CD14-positive monocyte (primary cell): ENCODE data around the gene SZRD1. TPM values are rescaled to one million over a fixed set of nuclear protein-coding genes. Genes with fewer than 3 reads are reported as not detected.
"Not testable (repeated sequence)": the region's sequence is repeated elsewhere in the genome, so short reads cannot be mapped to it uniquely, and the experiment has no call there.

ENCODE experiments used
- DNase-seq, 3 donors: peaks; one replicate each; pipeline ENCODE4 v3.0.0-alpha.2; 2011 to 2022
- H2AFZ ChIP-seq: 2 replicates; pipeline ENCODE4 v1.6.0; 2012; ENCODE audit warnings: mild to moderate bottlenecking, low read depth, low read length, inconsistent platforms; ENCODE audit not compliant: insufficient read depth, poor library complexity, severe bottlenecking
- H3K27ac ChIP-seq, 2 donors: 1 replicate in 1 of 2; 2 replicates in 1 of 2; pipeline ENCODE4 v1.5.1; 2012 to 2013; ENCODE audit warnings: low read length in 2 of 2, control low read depth in 1 of 2, inconsistent platforms in 1 of 2, low read depth in 1 of 2, mild to moderate bottlenecking in 1 of 2
- H3K27me3 ChIP-seq, 2 donors: one replicate each; pipeline versions ENCODE4 v1.6.0 to v1.6.1; 2011 to 2013; ENCODE audit warnings: low read length in 2 of 2; ENCODE audit not compliant: control insufficient read depth in 2 of 2, insufficient read depth in 2 of 2
- H3K36me3 ChIP-seq, 2 donors: replicated peaks in 1 of 2; 1 replicate in 1 of 2; 2 replicates in 1 of 2; pipeline versions ENCODE4 v1.5.1 to v1.6.1; 2012 to 2013; ENCODE audit warnings: low read length in 2 of 2, control low read depth in 1 of 2, inconsistent platforms in 1 of 2, mild to moderate bottlenecking in 1 of 2; ENCODE audit not compliant: insufficient read depth in 2 of 2, control insufficient read depth in 1 of 2
- H3K4me1 ChIP-seq, 2 donors: 1 replicate in 1 of 2; 2 replicates in 1 of 2; pipeline versions ENCODE4 v1.5.1 to v1.6.1; 2012 to 2013; ENCODE audit warnings: low read length in 2 of 2, control low read depth in 1 of 2, inconsistent platforms in 1 of 2, mild to moderate bottlenecking in 1 of 2, moderate library complexity in 1 of 2; ENCODE audit not compliant: insufficient read depth in 2 of 2, control insufficient read depth in 1 of 2
- H3K4me2 ChIP-seq: replicated peaks from 2 replicates; pipeline ENCODE3; 2012; ENCODE audit warnings: low read length, moderate library complexity, mild to moderate bottlenecking; ENCODE audit not compliant: poor library complexity, severe bottlenecking; ENCODE audit errors: extremely low read depth
- H3K4me3 ChIP-seq, 3 experiments: fragments of 200-600 bp in 1 of 3; sonication (generic) in 1 of 3; replicated peaks in 1 of 3; 1 replicate in 2 of 3; 2 replicates in 1 of 3; pipeline ENCODE4 v1.5.1; 2011 to 2013; ENCODE audit warnings: low read length in 3 of 3, mild to moderate bottlenecking in 3 of 3, control low read depth in 2 of 3, low read depth in 2 of 3, inconsistent platforms in 1 of 3, moderate library complexity in 1 of 3
- H3K79me2 ChIP-seq: 2 replicates; pipeline ENCODE4 v1.6.0; 2012; ENCODE audit warnings: mild to moderate bottlenecking, control low read depth, inconsistent platforms, low read length, moderate library complexity; ENCODE audit not compliant: insufficient read depth
- H3K9ac ChIP-seq: 2 replicates; pipeline ENCODE4 v1.6.0; 2017; ENCODE audit warnings: low read length, mild to moderate bottlenecking; ENCODE audit not compliant: insufficient read depth, poor library complexity, severe bottlenecking
- H3K9me3 ChIP-seq, 2 donors: replicated peaks in 1 of 2; 1 replicate in 1 of 2; 2 replicates in 1 of 2; pipeline versions ENCODE4 v1.5.1 to v1.6.1; 2012 to 2013; ENCODE audit warnings: low read length in 2 of 2, control low read depth in 1 of 2; ENCODE audit not compliant: control insufficient read depth in 1 of 2, insufficient read depth in 1 of 2
- H4K20me1 ChIP-seq: 2 replicates; pipeline ENCODE4 v1.6.0; 2012; ENCODE audit warnings: mild to moderate bottlenecking, low read length, control low read depth, moderate library complexity; ENCODE audit not compliant: insufficient read depth
- H3K27ac Mint-ChIP-seq, 7 donors: one replicate each; pipeline ENCODE4 v1.8.0; 2020; ENCODE audit warnings: mild to moderate bottlenecking in 7 of 7, mixed read lengths in 7 of 7, moderate library complexity in 6 of 7, inconsistent platforms in 2 of 7
- H3K27me3 Mint-ChIP-seq, 3 donors: one replicate each; pipeline ENCODE4 v1.8.0; 2021 to 2022; ENCODE audit warnings: low read depth in 3 of 3, mild to moderate bottlenecking in 3 of 3, mixed read lengths in 3 of 3, moderate library complexity in 3 of 3, inconsistent platforms in 1 of 3
- H3K36me3 Mint-ChIP-seq, 2 donors: one replicate each; pipeline ENCODE4 v1.8.0; 2020; ENCODE audit warnings: mixed read lengths in 2 of 2, inconsistent platforms in 1 of 2, mild to moderate bottlenecking in 1 of 2
- H3K4me1 Mint-ChIP-seq: one replicate; pipeline ENCODE4 v1.8.0; 2020; ENCODE audit warnings: mild to moderate bottlenecking, mixed read lengths
- H3K4me3 Mint-ChIP-seq, 2 donors: one replicate each; pipeline ENCODE4 v1.8.0; 2020; ENCODE audit warnings: mild to moderate bottlenecking in 2 of 2, mixed read lengths in 2 of 2, moderate library complexity in 1 of 2
- H3K9me3 Mint-ChIP-seq, 7 donors: one replicate each; pipeline ENCODE4 v1.8.0; 2020 to 2022; ENCODE audit warnings: mixed read lengths in 7 of 7, mild to moderate bottlenecking in 6 of 7, moderate library complexity in 6 of 7, inconsistent platforms in 2 of 7
- CTCF ChIP-seq: fragments of 200-600 bp; IDR thresholded peaks from one replicate; pipeline ENCODE4 v1.8.0; 2022; ENCODE audit warnings: antibody characterized with exemption, mild to moderate bottlenecking
- WGBS: methylation state at CpG from one replicate; pipeline ENCODE4 v1.1.5; 2013; ENCODE audit warnings: missing lambda C conversion rate; ENCODE audit not compliant: insufficient coverage; 5-methylcytosine and 5-hydroxymethylcytosine counted together
- intact Hi-C, 2 donors: fragments of 100-400 bp; cut with micrococcal nuclease; formaldehyde crosslinking; loops; one replicate each; pipeline versions ENCODE4 v1.15.0 to v1.15.1; 2023
- polyA plus RNA-seq, 3 donors: library from polyadenylated mRNA; depleted of rRNA in 1 of 3; unstranded in 2 of 3; stranded (reverse) in 1 of 3; fragments of 300-500 nt in 2 of 3; fragments of >200 nt in 1 of 3; fragmentation: Illumina TruSeq in 2 of 3; gene quantifications; 1 replicate in 2 of 3; 2 replicates in 1 of 3; pipeline ENCODE4 v1.2.3, GENCODE V29; 2012 to 2021

SZRD1 gene
- polyA plus RNA-seq, 3 donors, result 46.4 to 50.5 (median 47.2) TPM

DNA sequence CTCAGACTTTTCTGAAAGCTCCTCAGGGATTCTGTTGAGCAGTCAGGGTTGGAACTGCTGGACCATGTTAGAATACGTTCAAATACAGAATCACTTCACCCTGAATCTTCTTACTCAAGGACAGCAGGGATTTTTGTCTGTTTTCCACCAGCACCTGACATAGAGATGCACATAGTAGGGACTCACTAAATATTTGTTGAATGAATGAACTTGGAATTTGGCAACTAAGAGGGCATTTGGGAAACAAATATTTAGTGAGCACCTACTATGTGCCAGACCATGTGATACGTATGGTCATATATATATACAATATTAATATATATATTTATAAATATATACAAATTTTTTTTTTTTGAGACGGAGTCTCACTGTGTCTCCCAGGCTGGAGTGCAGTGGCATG, 10.2 kb upstream of the SZRD1 start:
- intact Hi-C loops, result no loop called here

DNA sequence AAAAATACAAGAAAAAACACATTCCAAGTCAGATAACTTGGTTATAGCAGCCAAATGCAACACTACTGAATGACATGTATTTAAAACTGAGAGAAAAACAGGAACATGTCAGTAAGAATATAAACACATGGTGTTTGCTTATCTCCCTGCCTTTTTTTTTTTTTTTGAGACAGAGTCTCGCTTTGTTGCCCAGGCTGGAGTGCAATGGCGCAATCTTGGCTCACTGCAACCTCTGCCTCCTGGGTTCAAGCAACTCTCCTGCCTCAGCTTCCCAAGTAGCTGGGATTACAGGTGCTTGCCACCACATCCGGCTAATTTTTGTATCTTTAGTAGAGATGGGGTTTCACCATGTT, 1.9 kb upstream of the SZRD1 start:
- DNase-seq, result peak in 2 of 3 donors; percentile 34 to 40
- peak overlapping the region; percentile 73 to 74 for H3K27ac ChIP-seq
- H3K4me1 ChIP-seq, result peaks cover 47 to 57% of the 10 kb centered on the region in 2 donors
- H3K9me3 ChIP-seq, H3K36me3 ChIP-seq, H3K36me3 Mint-ChIP-seq, H3K9me3 Mint-ChIP-seq, H3K27me3 ChIP-seq, H3K27me3 Mint-ChIP-seq, H2AFZ ChIP-seq, H3K4me3 Mint-ChIP-seq, H3K9ac ChIP-seq: not testable (repeated sequence)
- H3K4me3 ChIP-seq, result peak overlapping the region in 1 of 3 experiments; percentile 29
- H3K79me2 ChIP-seq, result peaks cover 28% of the 10 kb centered on the region
- H3K4me2 ChIP-seq, result peak overlapping the region; percentile 44
- WGBS, result no CpG with 5 or more reads among the region's 3 CpGs
- intact Hi-C loops, result loop anchor here in 1 of 2 donors (5.0 to 10.0 kb wide), 3 partner anchors 77 to 843 kb away; partner anchors contain the start of genes CASP9 and NECAP2
- H4K20me1 ChIP-seq, result peaks cover 26% of the 10 kb centered on the region
- Mint-ChIP-seq H3K27ac (peak overlapping the region; percentile 87 to 97 (median 94)), H3K4me1 (peaks cover 52% of the 10 kb centered on the region)

More for the DNA sequence above, 10.2 kb upstream of the SZRD1 start:
- H3K4me3 Mint-ChIP-seq, result no peak overlapping the region
- peaks cover 11 to 13% of the 10 kb centered on the region in 2 donors for H3K4me1 ChIP-seq
- peaks cover 0 to 1% (median 0%) of the 10 kb centered on the region in 3 donors for H3K27me3 Mint-ChIP-seq
- H3K36me3 Mint-ChIP-seq, result no peaks in the 10 kb centered on the region
- no peak overlapping the region for H2AFZ ChIP-seq
- no peaks in the 10 kb centered on the region for H3K9me3 Mint-ChIP-seq
- peaks cover 10% of the 10 kb centered on the region for H3K4me1 Mint-ChIP-seq
- no peaks in the 10 kb centered on the region for H3K36me3 ChIP-seq
- H3K4me3 ChIP-seq, result no peak overlapping the region
- no peak overlapping the region for H3K9ac ChIP-seq
- H3K9me3 ChIP-seq, result no peaks in the 10 kb centered on the region
- H3K27ac Mint-ChIP-seq, result no peak overlapping the region
- no CpG with 5 or more reads among the region's 3 CpGs for WGBS
- TF ChIP-seq CTCF, result no peak
- no peak for DNase-seq
- H3K27ac ChIP-seq, result no peak overlapping the region
- H4K20me1 ChIP-seq, result no peaks in the 10 kb centered on the region
- peaks cover 4% of the 10 kb centered on the region for H3K79me2 ChIP-seq
- no peaks in the 10 kb centered on the region for H3K27me3 ChIP-seq
- no peak overlapping the region for H3K4me2 ChIP-seq
